GM21786 (cell line): ENCODE results near the gene CDYL.

Experiments used
- ATAC-seq: cut with Tn5 transposase; IDR thresholded peaks from one replicate; pipeline ENCODE4 v1.9.1; 2021; ENCODE audit not compliant: unreplicated experiment

CDYL gene

GRCh38 chr6:4931530-4932227 lies 155.5 kb downstream of the CDYL start:
- no peak for ATAC-seq

- ATAC-seq: no peak
Observed at GRCh38 chr6:4932228-4932903, 156.2 kb downstream of the CDYL start.

GRCh38 chr6:4935486-4935885 lies 159.3 kb downstream of the CDYL start:
- no peak for ATAC-seq

GRCh38 chr6:4935975-4936680 lies 159.9 kb downstream of the CDYL start:
- no peak for ATAC-seq

GRCh38 chr6:4936681-4937041 lies 160.5 kb downstream of the CDYL start:
- ATAC-seq: peak; percentile 49

- ATAC-seq: no peak
Observed at GRCh38 chr6:4937414-4937813, 161.2 kb downstream of the CDYL start.

GRCh38 chr6:4939241-4939640 lies 163.0 kb downstream of the CDYL start:
- ATAC-seq: no peak

- ATAC-seq: no peak
Observed at GRCh38 chr6:4940416-4940815, 164.2 kb downstream of the CDYL start.

GRCh38 chr6:4941782-4942672 lies 165.8 kb downstream of the CDYL start:
- peak; percentile 70 for ATAC-seq

- no peak for ATAC-seq
Observed at GRCh38 chr6:4942673-4943009, 166.4 kb downstream of the CDYL start.

- no peak for ATAC-seq
Observed at GRCh38 chr6:4943716-4944115, 167.5 kb downstream of the CDYL start.

GRCh38 chr6:4944325-4944724 lies 168.1 kb downstream of the CDYL start:
- ATAC-seq: no peak

GRCh38 chr6:4946521-4946920 lies 170.3 kb downstream of the CDYL start:
- no peak for ATAC-seq

GRCh38 chr6:4947716-4948115 lies 171.5 kb downstream of the CDYL start:
- ATAC-seq: no peak

- no peak for ATAC-seq
Observed at GRCh38 chr6:4948781-4949450, 172.7 kb downstream of the CDYL start.

- ATAC-seq: no peak
Observed at GRCh38 chr6:4950076-4950475, 173.9 kb downstream of the CDYL start.

GRCh38 chr6:4950836-4951533 lies 174.8 kb downstream of the CDYL start:
- ATAC-seq: no peak

- no peak for ATAC-seq
Observed at GRCh38 chr6:4953440-4953839, 177.2 kb downstream of the CDYL start.

GRCh38 chr6:4956625-4957024 lies 180.4 kb downstream of the CDYL start:
- no peak for ATAC-seq
